H1 (cell line): ENCODE results near the gene OPCML. TPM values are rescaled to one million over a fixed set of nuclear protein-coding genes. Genes with fewer than 3 reads are reported as not detected.

ENCODE experiments used
- RNF2 ChIP-seq: fragments of 200-900, 300-1000 bp; sonication (generic); IDR thresholded peaks from 2 replicates; pipeline ENCODE4 v1.7.1; 2016; ENCODE audit warnings: borderline replicate concordance, low read depth, mild to moderate bottlenecking, antibody characterized with exemption, low read length; ENCODE audit not compliant: poor library complexity, severe bottlenecking; ENCODE audit errors: missing control alignments
- YY1 ChIP-seq: IDR thresholded peaks from 2 replicates; pipeline ENCODE4 v1.6.1; 2011; ENCODE audit warnings: low read depth, mild to moderate bottlenecking, low read length
- polyA plus RNA-seq, 7 experiments: library from polyadenylated mRNA; depleted of rRNA in 3 of 7; stranded (reverse) in 5 of 7; unstranded in 2 of 7; fragments of >200 nt in 5 of 7; fragments of 200-250 nt in 2 of 7; gene quantifications; 1 replicate in 5 of 7; 2 replicates in 1 of 7; 4 replicates in 1 of 7; pipeline versions ENCODE4 v1.2.1 to v1.2.3, GENCODE V29; 2011 to 2013; ENCODE audit warnings: missing spikeins in 2 of 7, mixed read lengths in 2 of 7
- total RNA-seq: library from RNA; stranded (reverse); fragmentation: NEBNext Ultra II Directional; extraction: Animal tissue kit (Norgen Biotek cat#: 25700); gene quantifications from 2 replicates; pipeline ENCODE4 v1.2.1, GENCODE V29; 2021

Gene OPCML
- total and polyA plus RNA-seq, 2 of the 8 experiments (the other 6 are each of a cell fraction or from before 2014, with no cell fraction given), result 2.3 to 3.1 TPM

DNA sequence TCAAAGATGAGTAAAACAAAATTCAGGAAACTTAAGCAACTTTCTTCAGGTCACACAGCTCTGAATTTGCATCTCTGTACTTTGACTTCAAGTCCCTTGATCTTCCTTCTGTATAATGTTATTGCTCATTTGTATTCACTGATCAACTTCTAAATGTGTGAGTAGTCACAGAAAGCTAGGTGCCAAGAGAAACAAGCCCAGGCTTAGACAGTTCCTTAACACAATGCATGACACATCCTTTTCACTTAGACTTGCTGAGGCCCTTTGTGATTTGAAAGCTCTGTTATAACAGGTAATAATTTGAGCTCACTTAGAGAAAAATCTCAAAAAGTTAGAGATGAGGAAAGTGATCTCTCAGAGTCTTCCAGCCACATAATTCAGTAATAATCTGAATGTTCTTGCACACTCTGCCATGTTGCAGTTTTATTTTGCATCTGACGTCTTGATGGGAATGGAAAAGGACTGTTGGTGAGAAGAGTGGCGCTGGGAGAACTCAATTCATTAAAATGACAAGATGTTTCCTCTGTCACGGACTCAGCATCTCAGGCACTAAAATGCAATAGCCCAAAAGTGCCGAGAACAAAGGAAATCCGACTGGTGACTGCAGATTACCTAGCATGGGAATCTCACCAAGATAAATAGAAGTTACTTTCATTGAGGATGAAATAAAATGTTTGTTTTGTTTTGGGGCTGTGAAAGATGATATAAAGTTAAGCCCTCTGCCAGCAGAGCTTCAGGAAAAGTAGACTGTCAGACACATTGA is 665.3 kb downstream of the OPCML start (continued):
- no peak for TF ChIP-seq RNF2
- no peak for TF ChIP-seq YY1
